Activated naive CD8-positive, alpha-beta T cell treated with anti-CD3 and anti-CD28 coated beads for 36 hours (primary cell): ENCODE data around the gene SLC16A3. TPM values are rescaled to one million over a fixed set of nuclear protein-coding genes. Genes with fewer than 3 reads are reported as not detected.

Source experiments
- DNase-seq: peaks from one replicate; pipeline ENCODE4 v3.0.0; 2021
- H3K27ac Mint-ChIP-seq: one replicate; pipeline ENCODE4 v1.8.0; 2022; ENCODE audit warnings: mild to moderate bottlenecking, moderate library complexity, mixed read lengths
- H3K27me3 Mint-ChIP-seq: one replicate; pipeline ENCODE4 v1.8.0; 2022; ENCODE audit warnings: mild to moderate bottlenecking, mixed read lengths
- H3K36me3 Mint-ChIP-seq: one replicate; pipeline ENCODE4 v1.8.0; 2021; ENCODE audit warnings: mild to moderate bottlenecking, mixed read lengths
- H3K4me1 Mint-ChIP-seq: one replicate; pipeline ENCODE4 v1.8.0; 2021; ENCODE audit warnings: mixed read lengths
- H3K4me3 Mint-ChIP-seq: one replicate; pipeline ENCODE4 v1.8.0; 2022; ENCODE audit warnings: mild to moderate bottlenecking, moderate library complexity, mixed read lengths
- H3K9me3 Mint-ChIP-seq: one replicate; pipeline ENCODE4 v1.8.0; 2022; ENCODE audit warnings: mixed read lengths
- total RNA-seq, 2 experiments: library from RNA; stranded (reverse); gene quantifications; one replicate each; pipeline ENCODE4 v1.2.3, GENCODE V29; 2021

Gene SLC16A3
- total RNA-seq, 2 experiments from 2014 or later, result 75.8 to 79.3 TPM

GRCh38 chr17:82215095-82215971 is 13.5 kb upstream of the SLC16A3 start:
- no peaks in the 10 kb centered on the region for H3K9me3 Mint-ChIP-seq
- H3K4me3 Mint-ChIP-seq, result no peak overlapping the region
- no peaks in the 10 kb centered on the region for H3K27me3 Mint-ChIP-seq
- H3K27ac Mint-ChIP-seq, result peak overlapping the region; percentile 37
- no peaks in the 10 kb centered on the region for H3K36me3 Mint-ChIP-seq
- peaks cover 31% of the 10 kb centered on the region for H3K4me1 Mint-ChIP-seq
- no peak for DNase-seq

DNA sequence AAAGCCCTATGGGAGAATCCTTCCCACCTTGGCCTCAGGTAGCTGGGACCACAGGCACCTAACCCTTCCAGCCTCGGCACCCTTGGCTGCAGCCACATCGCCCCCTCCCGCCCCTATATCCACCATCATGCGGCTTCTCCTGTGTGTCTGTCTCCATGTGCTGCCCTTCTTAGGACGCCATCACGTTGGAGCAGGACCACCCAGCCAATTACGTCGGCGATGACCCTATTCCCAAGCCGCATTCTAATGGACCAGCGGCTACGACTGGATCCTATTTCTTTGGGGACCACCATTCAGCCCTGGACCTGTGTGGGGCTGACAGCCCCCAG is 12.9 kb upstream of the SLC16A3 start:
- H3K4me1 Mint-ChIP-seq, result peaks cover 31% of the 10 kb centered on the region
- DNase-seq, result no peak
- no peak overlapping the region for H3K4me3 Mint-ChIP-seq
- no peaks in the 10 kb centered on the region for H3K27me3 Mint-ChIP-seq
- H3K36me3 Mint-ChIP-seq, result no peaks in the 10 kb centered on the region
- H3K9me3 Mint-ChIP-seq, result no peaks in the 10 kb centered on the region
- H3K27ac Mint-ChIP-seq, result no peak overlapping the region

DNA sequence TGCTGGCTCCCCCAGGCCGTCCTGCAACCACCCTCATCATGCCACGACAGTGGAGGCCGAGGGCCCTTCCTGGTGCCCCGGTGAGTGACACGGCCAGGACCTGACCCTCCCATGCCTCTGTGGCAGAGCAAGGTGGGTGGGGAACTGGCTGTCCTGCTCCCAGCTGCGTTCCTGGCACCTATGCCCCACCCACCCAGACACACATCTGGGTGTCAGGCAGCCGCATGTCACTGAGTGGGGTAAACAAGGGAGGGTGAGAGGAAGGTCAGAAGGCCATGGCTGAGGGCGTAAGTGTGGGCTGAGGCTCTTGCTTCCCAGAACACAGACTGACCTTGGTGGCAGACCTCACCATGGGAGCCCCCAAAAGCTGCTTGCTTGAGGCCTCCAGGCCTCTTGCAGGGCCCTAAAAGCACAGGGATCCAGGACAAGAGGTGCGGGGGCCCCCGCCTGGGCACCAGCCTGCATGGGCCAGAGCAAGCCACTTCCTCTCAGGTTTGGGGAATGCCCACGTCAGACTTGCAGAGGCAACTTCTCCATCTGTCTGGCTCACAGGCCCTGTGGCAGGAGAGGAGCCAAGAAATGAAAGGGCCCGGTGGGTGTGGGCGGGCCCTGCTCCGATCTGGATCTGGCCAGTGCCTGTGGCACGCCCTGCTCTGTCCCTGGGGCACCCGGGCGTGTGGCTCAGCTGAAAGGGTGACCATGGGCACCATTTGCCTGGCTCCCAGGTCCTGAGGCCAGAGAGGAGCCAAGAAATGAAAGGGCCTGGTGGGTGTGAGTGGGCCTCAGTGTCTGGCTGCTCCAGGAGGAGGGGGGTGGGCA is 12.3 kb upstream of the SLC16A3 start:
- DNase-seq, result peak; percentile 52
- H3K4me3 Mint-ChIP-seq, result no peak overlapping the region
- H3K27ac Mint-ChIP-seq, result peak overlapping the region; percentile 51

GRCh38 chr17:82217120-82217529 is 11.7 kb upstream of the SLC16A3 start:
- peak overlapping the region; percentile 51 for H3K27ac Mint-ChIP-seq
- no peak overlapping the region for H3K4me3 Mint-ChIP-seq
- no peak for DNase-seq

More for the DNA sequence above, 12.3 kb upstream of the SLC16A3 start:
- no peaks in the 10 kb centered on the region for H3K27me3 Mint-ChIP-seq
- H3K4me1 Mint-ChIP-seq, result peaks cover 28% of the 10 kb centered on the region
- no peaks in the 10 kb centered on the region for H3K9me3 Mint-ChIP-seq
- H3K36me3 Mint-ChIP-seq, result no peaks in the 10 kb centered on the region

GRCh38 chr17:82217530-82218204 is 11.2 kb upstream of the SLC16A3 start:
- no peaks in the 10 kb centered on the region for H3K36me3 Mint-ChIP-seq
- no peaks in the 10 kb centered on the region for H3K9me3 Mint-ChIP-seq
- H3K27me3 Mint-ChIP-seq, result no peaks in the 10 kb centered on the region
- no peak for DNase-seq
- H3K4me3 Mint-ChIP-seq, result no peak overlapping the region
- no peak overlapping the region for H3K27ac Mint-ChIP-seq
- peaks cover 23% of the 10 kb centered on the region for H3K4me1 Mint-ChIP-seq

More at GRCh38 chr17:82217120-82217529, 11.7 kb upstream of the SLC16A3 start:
- Mint-ChIP-seq H3K4me1 (peaks cover 23% of the 10 kb centered on the region), H3K27me3 (no peaks in the 10 kb centered on the region), H3K9me3 (no peaks in the 10 kb centered on the region), H3K36me3 (no peaks in the 10 kb centered on the region)

DNA sequence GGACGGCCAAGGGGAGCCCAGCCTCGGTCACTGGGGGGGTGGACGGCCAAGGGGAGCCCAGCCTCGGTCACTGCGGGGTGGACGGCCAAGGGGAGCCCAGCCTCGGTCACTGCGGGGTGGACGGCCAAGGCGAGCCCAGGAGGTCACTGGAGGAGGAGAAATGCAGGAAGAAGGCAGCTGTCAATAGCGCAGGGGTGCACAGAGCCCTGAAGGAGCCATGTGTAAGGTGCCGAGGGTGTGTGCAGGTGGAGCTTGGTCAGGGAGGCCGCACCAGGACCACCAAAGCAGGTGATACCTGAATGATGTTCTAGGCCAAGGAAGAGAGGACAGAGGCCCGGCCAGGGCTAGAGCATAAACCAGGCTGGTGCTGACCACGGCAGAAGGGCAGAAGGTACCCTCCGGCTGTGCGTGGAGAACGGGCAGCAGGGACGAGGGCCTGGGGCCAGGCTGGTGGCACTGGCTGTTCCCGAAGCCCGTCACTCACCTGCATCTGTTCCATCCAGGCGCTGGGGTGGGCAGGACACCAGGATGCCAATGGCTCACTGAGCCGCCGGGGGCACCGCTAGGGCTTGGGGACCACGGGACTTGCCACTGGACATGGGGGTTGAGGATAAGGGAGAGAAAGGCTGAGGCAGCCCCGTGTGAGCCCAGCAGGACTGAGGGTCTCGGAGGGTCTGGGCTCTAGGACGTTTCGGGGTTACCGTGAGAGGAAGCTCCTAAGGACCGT is 10.3 kb upstream of the SLC16A3 start:
- no peaks in the 10 kb centered on the region for H3K36me3 Mint-ChIP-seq
- H3K9me3 Mint-ChIP-seq, result no peaks in the 10 kb centered on the region
- H3K4me1 Mint-ChIP-seq, result peaks cover 21% of the 10 kb centered on the region
- no peak overlapping the region for H3K4me3 Mint-ChIP-seq
- DNase-seq, result no peak
- H3K27me3 Mint-ChIP-seq, result no peaks in the 10 kb centered on the region
- H3K27ac Mint-ChIP-seq, result no peak overlapping the region

GRCh38 chr17:82219083-82219482 is 9.8 kb upstream of the SLC16A3 start:
- Mint-ChIP-seq H3K4me1 (peaks cover 18% of the 10 kb centered on the region), H3K36me3 (no peaks in the 10 kb centered on the region), H3K27me3 (no peaks in the 10 kb centered on the region), H3K9me3 (no peaks in the 10 kb centered on the region), H3K27ac (no peak overlapping the region), H3K4me3 (no peak overlapping the region)
- DNase-seq, result no peak

DNA sequence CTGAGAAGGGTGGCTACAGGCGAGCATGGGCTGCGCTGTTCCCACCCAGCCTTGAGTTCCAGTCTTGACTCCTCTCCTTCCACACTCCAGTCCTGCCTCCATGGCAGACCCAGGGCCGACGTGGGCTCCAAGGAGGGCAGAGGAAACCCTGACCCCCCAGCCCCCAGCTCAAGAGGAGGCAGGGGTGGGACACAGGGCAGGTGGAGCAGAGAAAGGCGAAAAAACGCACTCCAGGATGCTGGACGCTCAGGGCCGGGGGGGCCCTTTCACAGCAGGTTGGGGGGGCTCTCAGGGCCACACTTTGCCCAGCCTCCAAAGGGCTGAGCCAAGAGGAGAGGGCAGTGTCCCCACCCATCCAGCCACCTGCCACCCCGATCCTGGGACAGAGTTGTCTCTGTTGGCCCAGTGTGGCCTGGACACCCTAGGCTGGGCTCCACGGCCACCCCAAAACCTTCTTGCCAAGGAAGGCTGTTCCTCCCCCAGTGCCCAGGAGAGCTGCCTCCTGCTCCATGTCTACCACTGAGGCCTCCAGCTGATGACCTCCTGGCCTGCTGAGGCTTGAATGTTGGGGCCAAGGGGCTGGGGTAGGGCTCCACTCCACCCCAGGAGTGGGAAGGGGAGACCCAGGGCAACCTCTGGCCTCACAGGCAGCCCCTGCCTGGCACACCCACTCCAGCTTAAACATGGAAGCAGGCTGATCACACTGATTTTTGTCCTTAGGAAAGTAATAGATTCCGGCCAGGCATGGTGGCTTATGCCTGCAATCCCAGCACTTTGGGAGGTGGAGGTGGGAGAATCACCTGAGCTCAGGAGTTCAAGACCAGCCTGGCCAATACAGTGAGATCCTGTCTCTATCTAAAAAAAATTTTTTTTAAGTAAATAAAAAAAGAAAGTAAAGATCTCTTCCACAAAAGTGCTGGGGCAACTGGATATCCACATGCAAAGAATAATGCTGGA is 8.8 kb upstream of the SLC16A3 start:
- Mint-ChIP-seq H3K27ac (no peak overlapping the region), H3K4me3 (no peak overlapping the region)

DNA sequence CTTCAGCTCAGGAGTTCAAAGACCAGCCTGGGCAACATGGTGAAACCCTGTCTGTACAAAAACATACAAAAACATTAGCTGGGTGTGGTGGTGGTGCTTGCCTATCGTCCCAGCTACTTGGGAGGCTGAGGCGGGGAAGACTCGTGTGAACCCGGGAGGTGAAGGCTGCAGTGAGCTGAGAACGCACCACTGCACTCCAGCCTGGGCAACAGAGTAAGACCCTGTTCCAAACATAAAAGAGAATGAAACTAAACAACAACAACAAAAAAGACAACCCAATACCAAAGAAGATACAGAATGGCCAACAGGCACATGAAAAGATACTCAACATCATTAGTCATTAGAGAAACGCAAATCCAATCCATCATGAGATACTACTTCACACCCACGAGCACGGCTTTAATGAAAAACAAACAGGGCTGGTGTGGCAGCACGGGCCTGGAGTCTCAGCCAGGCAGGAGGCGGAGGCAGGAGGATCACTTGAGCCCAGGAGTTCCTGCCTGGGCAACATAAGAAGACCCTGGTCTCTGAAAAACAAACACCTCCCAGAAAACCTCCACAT is 7.4 kb upstream of the SLC16A3 start:
- Mint-ChIP-seq H3K9me3 (no peaks in the 10 kb centered on the region), H3K4me1 (peaks cover 2% of the 10 kb centered on the region), H3K27ac (no peak overlapping the region), H3K36me3 (peaks cover 2% of the 10 kb centered on the region), H3K4me3 (no peak overlapping the region), H3K27me3 (no peaks in the 10 kb centered on the region)
- DNase-seq, result no peak

More for the DNA sequence above, 8.8 kb upstream of the SLC16A3 start:
- Mint-ChIP-seq H3K4me1 (peaks cover 9% of the 10 kb centered on the region), H3K9me3 (no peaks in the 10 kb centered on the region), H3K36me3 (peaks cover 2% of the 10 kb centered on the region), H3K27me3 (no peaks in the 10 kb centered on the region)
- DNase-seq, result no peak

DNA sequence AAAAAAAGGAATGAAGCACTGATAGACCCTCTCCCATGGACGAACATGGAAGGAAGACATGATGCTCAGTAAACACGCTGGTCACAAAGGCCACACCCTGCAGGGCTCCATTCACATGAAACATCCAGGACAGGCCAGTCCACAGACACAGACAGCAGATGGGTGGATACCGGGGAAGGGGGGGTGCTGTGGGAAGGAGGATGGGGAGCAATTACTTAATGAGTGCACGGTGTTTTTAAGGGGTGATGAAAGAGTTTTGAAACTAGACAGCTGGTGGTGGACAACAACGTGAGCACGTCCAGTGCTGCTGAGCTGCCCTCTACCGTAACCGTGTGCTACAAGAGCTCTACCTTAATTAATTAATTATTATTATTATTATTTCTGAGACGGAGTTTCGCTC is 6.0 kb upstream of the SLC16A3 start:
- H3K4me1 Mint-ChIP-seq, result no peaks in the 10 kb centered on the region
- peaks cover 2% of the 10 kb centered on the region for H3K36me3 Mint-ChIP-seq
- H3K27me3 Mint-ChIP-seq, result no peaks in the 10 kb centered on the region
- H3K9me3 Mint-ChIP-seq, result no peaks in the 10 kb centered on the region
- no peak overlapping the region for H3K27ac Mint-ChIP-seq
- H3K4me3 Mint-ChIP-seq, result no peak overlapping the region
- DNase-seq, result no peak

DNA sequence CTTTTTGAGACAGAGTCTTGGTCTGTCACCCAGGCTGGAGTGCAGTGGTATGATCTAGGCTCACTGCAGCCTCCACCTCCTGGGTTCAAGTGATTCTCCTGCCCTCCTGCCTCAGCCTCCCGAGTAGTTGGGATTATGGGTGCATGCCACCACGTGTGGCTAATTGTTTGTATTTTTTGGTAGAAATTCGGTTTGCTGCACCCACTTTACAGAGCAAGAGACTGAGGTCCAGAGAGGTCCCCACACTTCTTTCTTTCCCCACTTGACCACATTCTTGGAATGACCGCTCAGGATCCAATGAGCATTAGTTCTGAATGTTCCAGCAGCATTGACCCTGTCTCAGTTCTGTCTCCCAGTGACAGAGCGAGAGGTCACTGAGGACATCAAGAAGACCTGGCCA is 5.3 kb upstream of the SLC16A3 start:
- DNase-seq, result no peak
- Mint-ChIP-seq H3K9me3 (no peaks in the 10 kb centered on the region), H3K36me3 (peaks cover 2% of the 10 kb centered on the region), H3K27me3 (no peaks in the 10 kb centered on the region), H3K4me1 (peaks cover 2% of the 10 kb centered on the region), H3K27ac (no peak overlapping the region), H3K4me3 (no peak overlapping the region)

DNA sequence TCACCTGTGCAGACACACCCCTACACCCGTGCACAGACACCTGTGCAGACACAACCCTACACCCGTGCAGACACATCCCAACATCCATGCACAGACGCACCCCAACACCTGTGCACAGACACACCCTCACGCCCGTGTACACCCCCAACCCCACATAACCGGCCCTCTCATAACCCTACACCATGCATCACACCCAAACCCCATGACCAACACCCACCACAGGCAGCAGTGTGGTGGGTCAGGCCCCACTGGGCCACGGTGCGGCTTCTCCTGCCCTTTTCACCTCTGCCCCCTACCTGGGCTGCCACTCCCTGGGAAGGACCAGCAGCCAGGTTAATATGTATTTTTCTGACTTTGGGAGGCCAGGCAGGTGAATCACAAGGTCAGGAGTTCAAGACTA is 4.2 kb upstream of the SLC16A3 start:
- no peak overlapping the region for H3K4me3 Mint-ChIP-seq
- H3K36me3 Mint-ChIP-seq, result peaks cover 2% of the 10 kb centered on the region
- H3K27me3 Mint-ChIP-seq, result no peaks in the 10 kb centered on the region
- peaks cover 2% of the 10 kb centered on the region for H3K4me1 Mint-ChIP-seq
- no peaks in the 10 kb centered on the region for H3K9me3 Mint-ChIP-seq
- H3K27ac Mint-ChIP-seq, result no peak overlapping the region
- DNase-seq, result no peak

DNA sequence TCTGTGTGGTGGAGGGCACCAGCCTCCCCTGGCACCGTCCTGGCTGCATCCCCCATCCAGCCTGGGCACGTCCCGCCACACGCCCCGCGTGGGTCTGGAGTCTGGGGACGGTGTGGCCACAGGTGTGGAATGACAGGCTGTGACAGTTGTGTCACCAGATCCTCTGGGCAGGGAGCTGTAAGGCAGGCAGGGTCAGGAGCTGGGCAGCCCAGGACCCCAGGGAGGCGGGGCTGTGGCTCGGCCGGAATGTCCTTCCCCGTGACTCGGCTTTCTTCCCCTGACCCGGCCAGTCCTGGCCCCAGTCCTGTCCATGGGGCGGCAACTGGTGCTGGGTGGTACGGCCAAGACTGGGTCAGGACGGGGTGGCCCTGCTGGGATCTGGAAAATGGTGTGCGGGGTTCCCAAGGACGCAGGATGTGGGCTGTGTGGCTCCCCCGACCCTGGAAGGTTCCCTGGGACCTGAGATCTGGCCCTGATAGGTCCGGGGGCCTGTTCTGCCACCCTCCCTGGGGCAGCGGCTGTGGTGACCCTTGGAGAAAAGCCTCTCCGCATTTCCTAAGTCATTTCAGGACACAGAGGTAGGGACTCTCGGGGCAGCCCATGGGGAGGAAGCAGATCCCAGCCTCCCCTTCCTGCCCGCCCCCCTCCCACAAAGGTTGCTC is 3.3 kb upstream of the SLC16A3 start:
- no peak for DNase-seq
- no peak overlapping the region for H3K27ac Mint-ChIP-seq
- no peak overlapping the region for H3K4me3 Mint-ChIP-seq
- H3K27me3 Mint-ChIP-seq, result no peaks in the 10 kb centered on the region
- H3K36me3 Mint-ChIP-seq, result peaks cover 8% of the 10 kb centered on the region
- peaks cover 5% of the 10 kb centered on the region for H3K4me1 Mint-ChIP-seq
- no peaks in the 10 kb centered on the region for H3K9me3 Mint-ChIP-seq
